OCI-LY1 (cell line): ENCODE measurements around the gene GSG1L.

Experiments used
- CTCF ChIP-seq: fragments of 200-600 bp; sonication (generic), shearing (Covaris generic); IDR thresholded peaks from 2 replicates; pipeline ENCODE4 v1.5.1; 2017; ENCODE audit warnings: mild to moderate bottlenecking, antibody characterized with exemption, low read length, moderate library complexity, mixed read lengths
- EZH2 ChIP-seq: fragments of 200-600 bp; sonication (generic), shearing (Covaris generic); IDR thresholded peaks from 2 replicates; pipeline ENCODE4 v1.8.0; 2017; ENCODE audit warnings: borderline replicate concordance, mixed run types, mild to moderate bottlenecking, antibody characterized with exemption, low read length, moderate library complexity, mixed read lengths

- TF ChIP-seq CTCF (no peak), EZH2 (no peak)
Observed at GRCh38 chr16:28001642-28002041, 61.9 kb downstream of the GSG1L start.
